DMS53 treated with DMSO at 0.1 percent for 48 hours (cell line): Measurements from ENCODE around the gene SULT2B1.

ENCODE experiments used
- DNase-seq: peaks from one replicate; lab custom pipeline; 2025; ENCODE audit not compliant: unreplicated experiment; lab: John Stamatoyannopoulos, UW

SULT2B1 gene

DNA sequence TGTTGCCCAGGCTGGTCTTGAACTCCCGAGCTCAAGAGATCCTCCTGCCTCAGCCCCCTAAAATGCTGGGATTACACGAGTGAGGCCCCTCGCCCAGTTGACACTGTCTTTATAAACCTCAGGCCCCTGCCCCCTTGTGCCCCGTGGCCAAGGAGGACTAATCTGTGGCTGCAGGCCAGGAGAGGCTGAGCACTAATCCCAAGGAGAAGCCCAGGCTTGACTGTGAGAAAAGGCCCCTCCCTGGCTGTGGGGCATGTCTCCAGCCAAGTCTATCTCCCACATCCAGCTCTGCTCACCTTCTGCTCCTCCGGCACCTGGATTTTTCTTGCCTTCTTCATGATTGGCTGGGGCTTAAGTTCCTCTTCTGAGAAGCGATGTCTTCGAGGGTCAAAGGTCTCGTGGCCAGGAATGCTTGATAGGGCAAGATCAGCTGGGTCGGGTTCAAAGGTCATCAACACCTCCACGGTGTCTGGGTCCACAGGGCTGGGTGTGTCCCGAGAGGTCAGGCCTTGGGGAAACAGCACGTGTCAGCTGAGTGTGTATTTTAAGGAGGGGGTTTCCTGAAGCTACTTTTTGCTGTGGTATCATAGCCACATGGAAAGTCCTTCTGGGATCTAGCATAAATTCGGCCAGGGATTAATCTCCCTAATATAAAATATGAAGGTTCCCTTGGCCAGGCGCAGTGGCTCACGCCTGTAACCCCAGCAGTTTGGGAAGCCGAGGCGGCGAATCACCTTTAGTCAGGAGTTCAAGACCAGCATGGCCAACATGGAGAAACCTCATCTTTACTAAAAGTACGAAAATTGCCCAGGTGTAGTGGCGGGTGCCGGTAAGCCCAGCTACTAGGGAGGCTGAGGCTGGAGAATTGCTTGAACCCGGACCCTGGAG is 81.4 kb downstream of the SULT2B1 start:
- no peak for DNase-seq

DNA sequence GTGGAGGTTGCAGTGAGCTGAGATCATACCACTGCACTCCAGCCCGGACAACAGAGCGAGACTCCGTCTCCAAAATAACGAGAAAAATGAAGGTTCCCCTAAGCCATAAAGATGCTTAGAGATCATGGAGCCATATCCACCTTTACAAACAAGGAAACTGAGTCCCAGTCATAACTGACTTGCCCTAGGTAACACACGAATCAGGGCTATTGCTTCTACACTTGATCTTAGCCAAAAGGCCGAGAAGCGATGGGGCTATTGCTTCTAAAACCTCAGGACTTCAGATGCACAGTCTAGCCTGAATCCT is 82.0 kb downstream of the SULT2B1 start:
- DNase-seq: no peak

DNA sequence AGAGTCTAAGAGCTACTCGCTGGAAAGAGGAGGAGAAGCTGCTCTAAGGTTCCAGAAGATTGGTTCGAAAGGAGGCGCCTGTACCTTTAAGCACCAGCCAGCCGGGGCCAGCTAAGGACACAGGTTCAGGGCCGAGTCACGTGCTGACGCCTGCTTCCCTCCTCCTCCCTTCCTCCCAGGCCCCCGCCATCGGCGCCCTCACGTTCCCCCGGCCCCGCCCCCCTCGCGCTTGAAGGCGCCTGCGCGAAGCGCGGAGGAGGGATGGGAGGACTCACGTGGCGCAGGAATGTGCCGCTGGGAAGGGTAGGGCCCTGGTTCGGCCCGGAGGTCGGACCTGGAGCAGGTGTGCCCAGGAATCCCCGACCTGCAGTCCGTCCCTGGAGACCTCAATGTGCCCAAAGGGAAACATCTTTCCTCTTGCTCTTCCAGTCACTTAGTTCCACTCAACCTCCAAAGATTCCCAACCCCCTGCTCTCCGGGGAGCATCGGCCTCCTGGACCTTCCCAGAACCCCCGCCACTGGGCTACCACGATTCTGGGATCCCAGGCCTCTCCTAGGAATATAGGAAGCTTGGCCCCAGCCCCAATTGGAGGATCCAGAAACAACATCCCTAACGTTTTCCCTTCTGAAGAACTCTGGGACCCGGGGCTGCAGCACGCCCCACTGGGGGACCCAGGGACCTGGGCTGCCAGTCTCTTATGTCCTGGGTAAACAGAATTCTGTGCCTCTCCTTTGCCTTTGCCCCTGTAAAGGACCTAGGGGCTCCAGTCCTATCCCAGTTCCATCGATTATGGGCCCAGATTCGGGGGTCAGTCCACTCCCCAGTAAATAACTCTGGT is 82.7 kb downstream of the SULT2B1 start:
- DNase-seq: peak; percentile 90

DNA sequence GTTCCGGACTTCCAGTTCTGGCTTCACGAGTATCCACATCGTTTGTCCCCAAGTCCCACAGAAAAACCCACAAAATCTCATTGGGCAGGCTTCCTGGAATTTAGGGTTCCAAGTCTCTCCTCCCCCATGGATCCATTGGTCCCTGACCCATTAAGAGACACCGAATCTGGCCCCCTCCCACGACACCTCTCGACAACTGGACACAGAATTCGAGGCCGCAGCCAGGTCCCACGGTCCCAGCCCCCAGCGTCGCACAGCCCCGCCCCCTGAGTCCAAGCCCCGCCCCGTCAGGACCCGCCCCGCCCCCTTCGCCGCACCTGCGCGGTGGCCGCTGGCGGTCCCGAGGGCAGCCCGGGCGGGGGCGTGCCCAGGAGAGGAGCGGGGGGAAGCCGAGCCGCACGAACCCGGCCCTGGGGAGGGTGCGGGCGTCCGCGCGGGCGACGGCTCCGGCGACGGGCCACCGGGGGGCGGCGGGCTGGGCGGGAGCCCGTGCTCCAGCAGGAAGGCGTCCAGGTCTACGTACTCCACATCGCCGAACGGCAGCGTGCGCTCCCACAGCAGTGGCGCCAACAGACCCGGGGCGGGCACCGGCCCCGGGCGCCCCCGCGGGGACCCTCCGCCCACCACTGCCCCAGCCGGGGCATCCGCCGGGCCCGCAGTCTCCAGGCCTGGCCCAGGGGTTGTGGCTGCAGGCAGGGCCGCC is 83.4 kb downstream of the SULT2B1 start:
- DNase-seq: peak; percentile 45

DNA sequence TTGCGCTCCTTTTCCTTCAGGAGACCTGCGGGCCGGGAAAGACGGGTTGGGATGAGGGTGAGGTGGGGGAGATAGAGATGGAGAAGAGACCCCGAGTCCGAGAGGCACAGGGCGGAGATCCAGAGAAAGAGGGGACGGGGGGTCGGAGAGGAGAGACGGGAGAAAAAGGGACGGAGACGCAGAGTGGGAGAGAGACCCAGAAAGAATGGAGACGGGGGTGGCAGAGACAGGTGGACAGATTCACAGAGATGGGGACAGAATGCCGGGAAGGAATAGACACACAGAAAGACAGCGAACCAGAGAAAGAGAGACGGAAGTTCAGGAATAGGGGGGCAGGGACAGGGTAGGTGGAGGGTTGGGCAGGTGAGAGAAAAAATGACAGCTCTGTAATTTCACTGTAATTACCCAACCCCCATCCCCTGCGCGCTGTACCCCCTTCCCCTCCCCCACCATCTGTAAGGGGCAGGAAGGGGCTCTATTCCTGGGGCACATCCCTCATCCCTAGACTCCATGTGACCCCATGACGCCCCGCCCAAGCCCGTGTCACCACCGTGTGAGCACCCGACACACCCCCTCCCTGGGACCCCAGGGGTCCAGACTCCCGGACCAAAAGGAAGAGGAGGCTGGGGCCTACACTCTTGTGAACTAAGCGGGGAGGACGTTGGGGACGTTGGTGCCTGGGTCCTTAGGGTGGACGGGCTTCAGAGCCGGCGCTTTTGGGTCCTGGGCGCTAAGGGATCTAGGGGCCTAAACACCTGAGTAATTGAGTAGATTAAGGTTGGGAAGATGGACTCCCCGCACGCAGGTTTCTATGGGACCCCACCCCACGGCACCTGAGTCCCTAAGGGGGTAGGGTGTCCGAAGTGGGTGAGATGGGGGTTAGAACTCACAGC is 84.2 kb downstream of the SULT2B1 start:
- DNase-seq: no peak

DNA sequence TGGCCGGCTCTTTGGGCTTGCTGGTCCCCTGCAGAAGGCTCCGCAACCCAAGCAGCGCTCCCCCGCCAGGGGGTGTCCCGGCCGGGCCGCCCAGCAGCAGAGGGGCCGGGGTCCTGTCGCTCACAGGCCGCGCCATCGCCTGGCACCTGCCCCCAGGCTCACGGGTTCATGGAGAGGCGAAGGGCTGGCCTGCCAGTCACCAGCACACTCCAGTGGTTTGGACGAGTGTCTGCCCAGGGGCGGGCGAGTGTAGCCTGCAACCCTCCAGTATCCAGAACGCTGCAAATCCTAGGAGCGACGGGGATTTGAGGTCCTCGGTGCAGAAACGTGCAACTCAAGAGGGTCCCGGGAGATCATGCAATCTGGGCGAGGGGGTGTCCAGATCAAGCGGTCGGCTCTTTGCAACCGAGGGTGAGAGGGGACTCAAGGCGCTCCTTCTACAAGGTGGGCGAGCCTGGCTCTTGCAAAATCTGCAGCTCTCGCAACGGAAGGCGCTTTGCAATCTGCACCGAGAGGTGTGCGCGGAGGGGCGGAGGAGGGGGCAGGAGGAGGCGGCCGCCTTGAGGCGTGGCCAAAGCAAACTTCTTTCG is 85.0 kb downstream of the SULT2B1 start, which contains the start of gene DBP:
Gene DBP (minus strand): TSS at position 521 of the 590 bp plus-strand sequence. CDS start 385 bp downstream, at position 136.
- DNase-seq: peak; percentile 63

DNA sequence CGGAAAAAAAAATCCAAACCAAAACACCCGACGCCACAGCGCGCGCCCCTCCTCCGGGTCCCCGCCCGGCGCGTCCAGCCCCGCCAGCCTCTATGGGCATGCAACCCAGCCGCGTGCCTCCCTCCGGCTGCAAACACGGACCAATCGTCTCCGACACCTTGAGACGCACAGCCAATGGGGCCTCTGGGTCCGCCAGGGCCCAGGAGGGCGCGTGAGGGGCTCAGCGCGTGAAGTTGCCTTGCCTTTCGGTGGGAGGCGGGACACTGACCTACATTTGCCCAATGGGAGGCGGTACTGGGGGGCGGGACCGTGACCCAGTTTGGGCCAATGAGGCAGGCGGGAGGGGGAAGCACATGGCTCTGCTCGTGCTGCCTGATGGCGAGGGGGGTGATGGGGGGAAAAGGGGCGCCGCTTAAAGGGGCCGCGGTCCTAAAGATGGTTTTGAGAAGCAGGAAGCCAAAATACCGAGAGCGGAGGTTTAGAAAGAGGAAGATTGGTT is 85.5 kb downstream of the SULT2B1 start:
- peak; percentile 95 for DNase-seq

DNA sequence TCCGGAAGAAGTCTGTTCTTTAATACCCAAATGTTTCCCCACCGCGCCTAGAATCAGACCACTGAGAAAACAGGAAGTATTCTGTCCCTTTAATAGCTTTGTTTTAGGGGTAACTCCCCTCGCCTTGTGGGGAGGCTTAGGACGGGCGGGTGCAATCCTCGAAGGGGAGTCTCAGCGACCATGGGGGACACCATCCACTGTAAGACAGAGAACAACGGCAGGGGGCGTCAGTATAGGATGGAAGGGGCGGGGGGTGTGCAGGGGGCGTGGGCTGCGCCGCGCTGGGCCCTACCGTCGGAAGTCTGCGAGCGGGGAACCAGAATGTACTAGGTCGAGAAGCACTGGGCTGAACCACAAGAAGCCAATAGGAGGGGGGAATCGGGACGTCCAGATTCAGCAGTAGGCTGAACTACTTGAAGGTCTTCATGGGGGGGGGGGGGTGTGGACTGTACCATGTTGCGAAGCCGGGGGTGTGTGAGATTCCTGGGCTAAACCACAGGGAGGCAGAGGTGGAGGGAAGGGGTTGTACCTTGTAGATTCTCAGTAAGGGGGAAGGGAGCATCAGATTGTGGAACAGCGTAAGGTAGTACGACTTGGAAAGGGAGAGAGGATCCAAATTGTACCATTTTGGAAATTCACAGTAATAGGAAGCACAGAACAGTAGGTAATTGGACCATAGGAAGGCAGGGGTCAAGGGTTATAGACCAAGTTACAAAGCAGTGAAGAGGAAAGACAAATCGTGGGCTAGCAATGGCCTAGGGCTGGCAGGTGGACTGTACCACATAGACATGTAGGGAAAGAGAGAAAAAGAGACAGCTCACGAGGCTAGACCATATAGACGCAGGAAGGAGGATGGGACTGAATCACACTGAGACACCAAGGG is 86.2 kb downstream of the SULT2B1 start:
- DNase-seq: peak; percentile 80

DNA sequence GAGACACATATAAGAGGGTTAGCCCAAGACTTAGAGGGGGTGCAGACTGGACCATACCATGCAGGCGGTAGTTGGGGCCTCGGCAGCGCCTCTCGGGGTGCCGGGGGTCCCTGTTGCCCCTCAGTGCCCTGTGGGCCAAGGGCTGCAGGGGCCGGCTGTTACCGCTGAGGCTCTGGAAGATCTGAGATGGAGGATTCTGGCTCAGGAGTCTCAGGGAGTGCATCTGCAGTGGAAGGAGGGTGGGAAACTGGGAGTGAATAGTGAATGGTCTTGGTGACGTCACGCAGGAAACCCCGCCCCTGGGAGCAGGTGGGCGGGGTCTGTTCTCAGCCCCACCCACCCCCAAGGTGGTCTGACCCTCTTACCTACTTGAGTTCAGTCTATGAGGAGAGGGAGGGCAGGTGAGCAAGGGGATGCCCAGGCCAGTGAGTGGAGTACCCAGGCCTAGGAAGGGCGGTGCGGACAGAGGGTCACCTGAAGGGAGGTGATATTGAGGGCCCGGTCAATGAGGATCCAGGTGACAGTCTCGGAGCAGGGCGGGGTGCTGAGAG is 86.9 kb downstream of the SULT2B1 start:
- DNase-seq: no peak

DNA sequence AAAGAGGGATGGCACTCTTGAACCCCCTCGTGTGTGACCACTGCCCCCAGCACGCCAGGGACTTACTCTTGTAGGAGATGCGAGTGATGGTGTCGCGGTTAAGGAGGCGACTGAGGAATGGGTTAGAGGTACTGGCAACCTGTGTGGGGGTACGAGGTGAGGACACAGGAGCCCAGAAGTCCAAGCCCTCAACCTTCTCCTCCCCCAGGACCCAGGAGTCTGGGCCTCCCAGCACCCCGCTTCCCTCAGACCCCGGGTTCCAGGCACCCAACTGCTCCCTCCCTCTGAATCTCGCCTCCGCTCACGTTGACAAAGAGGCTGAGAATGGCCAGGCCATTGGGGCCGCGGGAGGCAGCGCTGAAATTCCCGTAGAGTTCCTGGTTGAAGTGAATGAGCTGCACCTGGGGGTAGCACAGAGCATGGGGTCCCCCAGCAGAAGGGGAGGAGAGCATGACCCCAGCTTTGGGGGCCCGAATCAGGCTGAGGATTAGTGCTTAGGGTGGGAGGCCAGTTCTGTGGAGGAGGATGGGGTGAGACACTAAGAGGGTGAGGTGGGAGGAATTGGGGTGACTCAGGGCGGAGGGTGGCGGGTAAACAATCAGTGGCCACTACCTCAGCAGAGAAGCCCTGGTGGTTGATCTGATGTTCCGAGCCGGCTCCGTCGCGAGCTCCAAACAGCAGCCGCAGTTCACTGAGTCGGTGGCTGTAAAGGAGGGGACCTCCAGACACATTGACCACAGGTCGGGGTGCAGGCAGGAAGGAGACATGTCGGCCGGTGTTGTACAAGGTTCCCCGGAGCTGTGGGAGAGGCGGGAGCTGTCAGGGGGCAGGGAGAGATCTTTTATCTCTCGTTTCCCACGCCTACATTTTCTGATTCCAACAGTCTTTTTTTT is 87.8 kb downstream of the SULT2B1 start:
- DNase-seq: no peak

DNA sequence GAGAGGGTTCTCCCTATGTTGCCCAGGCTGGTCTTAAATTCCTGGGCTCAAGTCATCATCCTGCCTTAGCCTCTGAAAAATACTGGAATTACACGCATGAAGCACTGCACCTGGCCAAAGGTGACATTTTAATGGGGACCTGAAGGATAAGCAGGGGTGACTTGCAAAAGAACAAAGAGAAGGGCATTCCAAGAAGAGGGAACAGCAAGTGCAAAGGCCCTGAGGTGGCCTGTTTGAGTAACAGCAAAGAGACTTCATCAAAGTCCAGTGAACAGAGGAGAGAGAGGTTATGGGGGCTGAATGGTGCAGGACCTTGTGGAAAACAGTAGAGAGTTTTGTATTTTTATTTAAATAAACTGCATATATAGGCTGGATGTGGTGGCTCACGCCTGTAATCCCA is 89.9 kb downstream of the SULT2B1 start:
- DNase-seq: no peak

DNA sequence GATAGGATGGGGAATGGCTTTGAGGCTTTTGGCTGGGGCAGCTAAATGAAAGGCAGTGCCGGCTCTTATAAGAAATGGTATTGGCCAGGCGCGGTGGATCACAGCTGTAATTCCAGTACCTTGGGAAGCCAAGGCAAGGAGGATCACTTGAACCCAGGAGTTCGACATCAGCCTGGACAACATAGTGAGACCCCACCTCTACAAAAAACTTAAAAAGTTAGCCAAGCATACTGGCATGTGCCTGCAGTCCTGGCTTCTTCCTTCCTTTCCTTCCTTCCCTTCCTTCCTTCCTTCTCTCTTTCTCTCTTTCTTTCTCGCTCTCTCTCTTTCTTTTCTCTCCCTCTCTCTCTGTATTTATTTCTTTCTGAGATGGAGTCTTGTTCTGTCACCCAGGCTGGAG is 90.9 kb downstream of the SULT2B1 start:
- no peak for DNase-seq

DNA sequence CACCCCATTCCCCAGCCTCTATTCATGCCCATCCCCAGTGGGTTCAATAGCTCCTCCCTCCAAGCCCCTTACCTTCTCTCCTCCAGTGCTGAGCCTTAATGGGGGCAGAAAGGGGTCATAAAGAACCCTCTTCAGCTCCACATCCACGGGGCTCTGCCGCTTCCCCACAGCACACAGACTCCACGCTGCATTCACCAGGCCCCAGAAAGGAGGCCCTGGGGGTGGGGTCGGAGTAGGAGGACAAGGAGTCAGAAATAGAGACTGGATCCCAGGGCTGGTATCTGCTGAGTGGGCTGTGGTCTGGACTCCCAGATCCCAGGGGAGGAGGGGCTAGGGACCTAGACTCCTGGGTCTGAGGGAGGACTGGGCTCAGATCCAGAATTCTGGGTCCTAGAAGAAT is 92.4 kb downstream of the SULT2B1 start:
- DNase-seq: no peak

DNA sequence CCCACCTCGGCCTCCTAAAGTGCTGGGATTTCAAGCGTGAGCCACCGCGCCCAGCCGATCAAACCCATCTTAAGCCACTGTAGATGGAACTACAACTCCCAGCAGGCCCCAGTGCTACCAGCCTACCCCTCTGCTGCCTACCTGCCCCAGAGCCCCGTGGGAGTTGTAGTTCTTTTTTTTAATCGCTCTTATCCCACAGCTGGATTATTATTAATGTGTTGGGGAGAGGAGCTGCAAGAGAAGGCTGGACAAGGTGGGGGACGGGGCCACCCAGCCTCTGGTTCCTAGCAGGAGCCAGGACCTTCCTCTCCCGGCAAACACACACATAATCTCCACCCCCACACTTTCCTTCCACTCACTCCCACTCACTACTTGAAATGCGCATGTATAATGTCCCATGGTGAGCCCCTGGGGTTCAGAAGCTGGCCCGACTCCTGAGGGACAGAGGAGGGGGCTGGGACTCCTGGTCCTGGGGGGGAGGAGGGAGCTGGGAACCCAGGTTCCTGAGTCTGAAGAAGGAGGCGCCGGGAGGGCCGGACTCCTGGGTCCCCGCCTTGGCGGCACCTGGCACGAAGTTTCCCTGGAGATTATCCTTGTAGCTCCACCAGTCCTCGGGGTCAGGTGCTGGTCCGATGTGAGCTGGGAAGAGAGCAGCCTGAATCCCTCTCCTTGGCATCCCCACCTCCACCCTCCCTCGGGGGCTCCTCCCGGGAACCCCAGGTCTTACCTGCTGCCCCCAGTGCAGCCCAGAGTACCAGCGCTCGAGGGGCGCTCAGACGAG is 93.1 kb downstream of the SULT2B1 start:
- peak; percentile 61 for DNase-seq

DNA sequence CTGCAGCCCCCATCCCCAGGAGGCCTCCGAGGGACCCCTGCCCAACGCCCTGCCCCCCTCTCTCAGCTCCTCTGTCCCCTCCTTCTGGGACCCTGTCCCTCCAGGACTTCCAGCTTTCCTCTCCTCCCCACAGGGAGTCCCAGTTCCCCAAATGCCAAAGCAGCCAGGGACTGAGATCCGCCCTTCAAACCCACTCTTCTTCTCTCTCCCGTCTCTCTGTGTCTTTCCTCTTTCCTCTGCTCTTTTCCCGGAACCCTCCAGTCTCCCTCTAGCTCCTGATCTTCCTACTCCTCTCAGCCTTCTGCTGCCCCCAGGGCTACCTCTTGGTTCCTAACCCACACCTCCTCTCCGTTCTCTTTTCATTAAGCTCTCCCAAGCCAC is 93.6 kb downstream of the SULT2B1 start:
- DNase-seq: peak; percentile 63

DNA sequence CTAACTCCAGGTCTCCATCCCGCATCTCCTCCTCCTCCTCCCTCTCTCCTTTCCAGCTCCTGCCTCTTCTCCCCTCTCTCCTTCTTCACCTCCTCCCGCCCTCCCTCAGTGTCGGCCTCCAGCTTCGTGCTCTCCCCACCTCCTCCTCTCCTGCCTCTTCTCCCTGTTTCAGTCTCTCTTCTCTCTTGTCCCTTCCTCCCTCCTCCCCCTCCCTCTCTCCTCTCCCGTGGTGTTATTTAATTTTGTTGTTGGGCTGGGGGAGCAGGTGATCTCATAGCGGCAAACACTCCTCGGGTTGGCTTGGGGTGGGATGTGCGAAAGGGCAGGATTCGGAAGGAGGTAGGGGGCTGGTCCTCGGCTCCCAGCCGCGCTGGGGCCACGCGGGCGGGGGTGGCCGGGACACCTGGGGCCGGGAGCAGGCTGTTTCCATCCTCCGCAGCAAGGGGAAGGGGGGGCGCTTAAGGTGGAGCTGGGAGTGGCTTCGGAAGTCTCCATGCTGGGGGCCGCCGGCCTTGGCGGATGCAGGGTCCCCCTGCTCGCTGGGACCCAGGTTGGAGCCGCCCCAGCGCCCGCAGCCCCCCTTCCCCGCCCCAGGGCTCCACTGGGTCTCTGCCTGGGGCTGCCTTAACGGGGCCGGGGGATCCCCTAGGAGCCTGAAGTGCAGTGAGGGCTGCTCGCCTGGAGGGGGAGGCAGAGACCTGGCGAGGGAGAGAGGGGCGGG is 94.2 kb downstream of the SULT2B1 start, which contains the start of gene CA11:
Gene CA11 (minus strand): TSS at position 187 of the 721 bp plus-strand sequence. CDS start 555 bp downstream, outside the sequence.
- DNase-seq: peak; percentile 81
